ELF-1 (cell line): ENCODE measurements around the gene GSE1.

ENCODE experiments used
- DNase-seq: peaks from one replicate; pipeline ENCODE4 v3.0.0-alpha.2; 2016; ENCODE audit warnings: low read depth, low spot score

Gene GSE1

DNA sequence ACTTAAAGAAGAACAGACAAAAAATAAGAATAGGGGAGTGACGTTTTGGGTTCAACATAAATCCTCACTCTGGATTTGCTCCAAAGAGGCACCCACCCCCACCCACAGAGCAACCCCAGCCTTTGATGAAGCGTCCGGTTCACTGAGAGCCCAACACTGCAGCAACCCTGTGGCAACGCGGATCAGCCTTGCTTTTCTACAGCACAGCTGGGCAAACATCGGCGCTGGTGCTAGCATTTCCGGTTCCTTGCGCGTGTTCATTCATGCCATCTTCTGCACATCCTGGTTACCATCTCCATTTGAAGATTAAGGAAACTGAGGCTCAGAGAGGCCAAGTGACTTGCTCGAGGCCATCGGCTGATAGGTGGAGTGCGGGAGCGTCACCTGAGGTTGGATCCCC, 84.3 kb downstream of the GSE1 start:
- no peak for DNase-seq

DNA sequence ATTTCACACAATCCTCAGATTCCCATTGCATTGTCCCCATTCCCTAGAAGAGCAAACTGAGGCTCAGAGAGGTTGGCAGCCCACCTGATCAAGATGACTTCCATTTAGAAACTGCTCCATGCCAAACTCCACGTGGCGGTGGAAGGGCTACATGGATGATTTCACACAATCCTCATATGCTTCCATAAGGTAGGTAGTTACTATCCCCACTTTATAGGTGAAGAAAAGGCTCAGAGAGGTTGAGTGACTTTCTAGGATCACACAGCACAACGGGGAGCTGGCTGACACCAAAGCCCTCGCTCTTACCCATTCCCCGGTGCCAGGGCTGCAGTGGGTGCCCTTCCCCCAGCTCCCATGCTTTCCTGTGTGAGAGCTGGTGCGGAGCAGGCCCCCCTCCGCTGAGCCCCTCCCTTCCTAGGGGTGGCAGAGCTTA, 85.4 kb downstream of the GSE1 start:
- DNase-seq = no peak

GRCh38 chr16:85698935-85699558, 85.9 kb downstream of the GSE1 start:
- peak; percentile 32 for DNase-seq

DNA sequence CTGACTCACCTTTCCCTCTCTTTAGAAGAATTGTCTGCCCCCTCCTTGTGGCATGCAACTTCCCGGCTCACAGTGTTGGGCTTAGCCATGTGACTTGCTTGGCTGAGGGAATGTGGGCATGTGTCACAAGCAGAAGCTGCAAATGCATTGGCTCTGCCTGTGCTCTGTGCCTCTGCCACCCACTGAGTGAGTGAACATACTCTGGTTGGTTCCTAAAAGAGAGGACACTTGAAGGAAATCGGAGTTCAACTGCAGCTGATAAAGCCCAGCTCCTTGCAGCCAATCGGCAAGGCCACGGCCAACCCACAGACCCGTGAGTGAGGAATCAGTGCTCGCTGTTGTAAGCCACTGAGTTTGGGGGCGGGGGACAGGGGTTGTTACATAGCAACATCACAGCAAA, 86.5 kb downstream of the GSE1 start:
- DNase-seq = no peak

- DNase-seq = no peak
Measured at GRCh38 chr16:85704011-85704410, 90.9 kb downstream of the GSE1 start.

- DNase-seq = peak; percentile 73
Measured at GRCh38 chr16:85704900-85705846, 92.1 kb downstream of the GSE1 start.

DNA sequence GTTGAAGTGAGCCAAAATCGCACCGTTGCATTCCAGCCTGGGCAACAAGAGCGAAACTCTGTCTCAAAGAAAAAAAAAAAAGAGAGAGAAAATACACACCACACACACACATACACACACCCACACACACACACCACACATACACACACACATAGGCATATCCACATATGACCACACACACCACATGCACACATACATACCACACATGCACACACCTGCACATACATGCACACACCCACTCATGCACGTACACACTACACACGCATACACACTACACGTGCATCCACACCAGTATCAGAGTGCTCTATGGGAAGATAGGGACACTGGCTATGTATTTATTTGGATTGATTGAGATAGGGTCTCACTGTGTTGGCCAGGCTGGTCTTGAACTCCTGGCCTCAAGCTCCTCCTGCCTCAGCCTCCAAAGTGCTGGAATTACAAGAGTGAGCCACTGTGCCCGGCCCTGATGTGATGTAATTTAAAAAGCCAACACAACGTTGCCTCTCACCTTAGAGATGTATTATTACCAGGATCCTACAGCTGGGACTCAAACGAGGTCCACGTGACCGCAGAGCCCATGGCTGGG, 93.4 kb downstream of the GSE1 start:
- DNase-seq = no peak

- no peak for DNase-seq
Measured at GRCh38 chr16:85707528-85708095, 94.5 kb downstream of the GSE1 start.

GRCh38 chr16:85708338-85708737, 95.2 kb downstream of the GSE1 start:
- DNase-seq = no peak

GRCh38 chr16:85709766-85710585, 96.9 kb downstream of the GSE1 start:
- peak; percentile 71 for DNase-seq

- no peak for DNase-seq
Measured at GRCh38 chr16:85710732-85711131, 97.6 kb downstream of the GSE1 start.

DNA sequence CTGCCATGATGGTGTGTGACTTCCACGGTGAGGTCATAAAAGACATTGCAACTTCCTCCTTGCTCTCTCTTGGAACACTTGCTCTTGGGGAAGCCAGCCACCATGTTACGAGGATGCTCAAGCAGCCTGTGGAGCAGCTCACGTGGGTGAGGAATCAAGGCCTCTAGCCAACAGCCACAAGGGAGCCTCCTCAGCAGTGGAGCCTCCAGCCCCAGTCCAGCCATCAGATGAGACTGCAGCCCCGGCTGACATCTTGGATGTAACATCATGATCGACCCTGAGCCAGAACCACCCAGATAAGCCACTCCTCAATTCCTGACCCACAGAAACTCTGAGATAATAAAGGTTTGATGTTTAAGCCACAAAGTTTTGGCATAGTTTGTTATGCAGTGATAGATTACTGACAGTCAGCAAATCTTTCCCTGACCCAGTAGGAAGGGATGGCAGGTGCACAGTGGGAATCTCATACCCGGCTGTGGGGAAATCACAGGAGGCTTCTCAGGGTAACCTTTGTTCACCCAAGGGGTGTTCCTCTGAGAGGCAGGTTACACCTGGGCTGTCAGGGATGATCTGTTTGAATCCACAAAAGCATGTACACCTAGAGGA, 99.0 kb downstream of the GSE1 start:
- DNase-seq = no peak

GRCh38 chr16:85712801-85713200, 99.7 kb downstream of the GSE1 start:
- peak; percentile 85 for DNase-seq

- DNase-seq = no peak
Measured at GRCh38 chr16:85715169-85716021, 102.3 kb downstream of the GSE1 start.

- DNase-seq = no peak
Measured at GRCh38 chr16:85716022-85716679, 103.0 kb downstream of the GSE1 start.

GRCh38 chr16:85716680-85717038, 103.5 kb downstream of the GSE1 start:
- no peak for DNase-seq

DNA sequence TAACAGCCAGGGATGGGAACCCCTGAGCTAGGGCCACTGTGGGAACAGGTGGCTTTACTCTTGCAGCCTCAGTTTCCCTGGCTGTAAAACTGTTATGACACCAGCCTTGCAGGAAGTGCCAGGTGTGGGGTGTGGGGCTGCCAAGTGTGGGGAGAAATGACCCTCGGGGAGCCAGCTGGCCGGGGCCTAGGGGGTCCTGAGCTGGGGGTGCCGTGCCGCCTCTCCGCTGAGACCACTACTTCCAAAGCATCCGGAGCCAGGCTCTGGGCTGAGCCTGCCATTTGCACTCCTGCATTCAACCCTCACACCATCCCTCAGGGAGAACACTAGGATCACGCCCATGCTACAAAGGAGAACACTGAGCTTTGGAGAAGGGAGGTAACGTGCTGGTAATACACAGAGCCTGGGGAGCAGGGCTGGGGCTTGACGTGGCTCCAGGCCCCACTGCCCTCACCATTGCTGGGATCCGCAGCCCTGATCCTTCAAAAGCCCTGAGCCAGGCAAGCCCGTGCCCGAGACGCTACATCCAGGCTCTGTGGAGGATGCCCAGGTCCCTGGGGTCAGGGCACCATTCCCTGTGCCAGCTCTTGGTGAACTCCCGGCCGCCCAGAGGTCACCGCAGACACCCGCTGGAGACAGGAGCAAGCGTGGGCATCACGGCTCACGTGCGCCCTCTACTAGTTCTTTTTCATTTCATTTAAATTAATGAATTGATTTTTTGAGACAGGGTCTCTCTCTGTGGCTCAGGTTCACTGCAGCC, 104.5 kb downstream of the GSE1 start:
- peak; percentile 84 for DNase-seq

- no peak for DNase-seq
Measured at GRCh38 chr16:85718153-85718477, 105.0 kb downstream of the GSE1 start.

DNA sequence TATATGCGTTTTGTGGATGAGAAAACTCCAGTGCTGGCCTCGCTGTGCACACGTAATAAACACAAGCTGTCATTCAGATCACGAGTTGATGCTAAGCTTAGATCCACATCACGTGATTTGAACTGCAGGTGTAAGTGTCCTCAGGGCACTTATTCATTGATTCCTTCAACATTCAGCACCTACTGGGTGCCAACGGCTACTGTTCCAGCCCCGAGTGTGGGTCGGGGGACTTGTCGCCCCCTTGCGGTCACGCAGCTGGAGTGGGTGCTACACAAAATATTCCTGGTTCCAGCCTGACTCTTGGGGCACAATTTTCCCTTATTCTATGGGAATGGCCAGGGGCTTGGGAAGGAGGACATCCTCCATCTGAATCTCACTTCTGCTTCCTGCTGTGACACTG, 105.6 kb downstream of the GSE1 start:
- peak; percentile 56 for DNase-seq
